Measurements from ENCODE around the gene CHIA.

- TF ChIP-seq CTCF (IDR thresholded peaks at IDR 0.05; ENCODE audit: low read length), result no peak
- no peak for TF ChIP-seq EZH2 (IDR thresholded peaks at IDR 0.05; ENCODE audit: borderline replicate concordance, low read length)
Measured at GRCh38 chr1:111275079-111275478, 15.6 kb upstream of the CHIA start.
